Adrenal gland (tissue), 5 donors: ENCODE results near the gene COQ8B.

Source experiments
- POLR2A ChIP-seq, 2 donors: fragments of 450-650 bp; IDR thresholded peaks; one replicate each; pipeline ENCODE4 v1.6.1; 2017; ENCODE audit warnings: antibody characterized with exemption in 2 of 2, mild to moderate bottlenecking in 2 of 2, moderate library complexity in 1 of 2
- TF ChIP-seq, protein P1 (sequence below), 6 experiments: fragments of 450-650 bp in 4 of 6; fragments of 200-600 bp in 2 of 6; sonication (generic) in 1 of 6; IDR thresholded peaks; 1 replicate in 5 of 6; 2 replicates in 1 of 6; pipeline versions ENCODE4 v1.5.1 to v1.8.0; 2016 to 2021; ENCODE audit warnings: antibody characterized with exemption in 6 of 6, mild to moderate bottlenecking in 2 of 6, moderate library complexity in 1 of 6
- donor health status: DM: no; HTN: no; CAD: no.

DNA sequence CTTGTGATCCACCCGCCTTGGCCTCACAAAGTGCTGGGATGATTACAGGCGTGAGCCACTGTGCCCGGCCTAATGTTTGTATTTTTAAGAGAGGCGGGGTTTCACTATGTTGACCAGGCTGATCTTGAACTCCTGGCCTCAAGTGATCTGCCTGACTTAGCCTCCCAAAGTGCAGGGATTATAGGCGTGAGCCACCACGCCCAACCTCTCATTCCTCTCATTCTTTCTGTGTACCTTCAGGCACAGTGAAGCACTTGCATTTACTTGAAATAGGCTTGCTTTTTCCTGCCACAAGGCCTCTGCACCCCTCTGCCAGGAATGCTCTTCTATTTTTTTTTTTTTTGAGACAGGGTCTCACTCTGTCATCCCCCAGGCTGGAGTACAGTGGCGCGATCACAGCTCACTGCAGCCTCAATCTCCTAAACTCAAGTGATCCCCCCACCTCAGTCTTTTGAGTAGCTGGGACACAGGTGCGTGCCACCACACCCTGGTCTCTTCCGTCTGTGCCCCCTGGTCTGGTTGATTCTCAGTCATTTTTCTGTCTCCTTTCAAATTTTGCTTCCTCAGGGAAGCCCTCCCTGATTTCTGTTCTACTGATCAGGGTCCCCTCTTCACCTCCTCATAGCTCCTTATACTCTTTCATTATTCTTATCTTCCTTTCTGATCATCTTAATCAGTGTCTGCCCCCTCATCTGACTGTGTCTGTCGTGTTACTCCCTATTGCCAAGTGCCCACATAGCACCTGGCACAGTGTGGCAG is 18.5 kb upstream of the COQ8B start:
- TF ChIP-seq, protein P1, sequence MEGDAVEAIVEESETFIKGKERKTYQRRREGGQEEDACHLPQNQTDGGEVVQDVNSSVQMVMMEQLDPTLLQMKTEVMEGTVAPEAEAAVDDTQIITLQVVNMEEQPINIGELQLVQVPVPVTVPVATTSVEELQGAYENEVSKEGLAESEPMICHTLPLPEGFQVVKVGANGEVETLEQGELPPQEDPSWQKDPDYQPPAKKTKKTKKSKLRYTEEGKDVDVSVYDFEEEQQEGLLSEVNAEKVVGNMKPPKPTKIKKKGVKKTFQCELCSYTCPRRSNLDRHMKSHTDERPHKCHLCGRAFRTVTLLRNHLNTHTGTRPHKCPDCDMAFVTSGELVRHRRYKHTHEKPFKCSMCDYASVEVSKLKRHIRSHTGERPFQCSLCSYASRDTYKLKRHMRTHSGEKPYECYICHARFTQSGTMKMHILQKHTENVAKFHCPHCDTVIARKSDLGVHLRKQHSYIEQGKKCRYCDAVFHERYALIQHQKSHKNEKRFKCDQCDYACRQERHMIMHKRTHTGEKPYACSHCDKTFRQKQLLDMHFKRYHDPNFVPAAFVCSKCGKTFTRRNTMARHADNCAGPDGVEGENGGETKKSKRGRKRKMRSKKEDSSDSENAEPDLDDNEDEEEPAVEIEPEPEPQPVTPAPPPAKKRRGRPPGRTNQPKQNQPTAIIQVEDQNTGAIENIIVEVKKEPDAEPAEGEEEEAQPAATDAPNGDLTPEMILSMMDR (IDR thresholded peaks at IDR 0.05): no peak
- TF ChIP-seq POLR2A (IDR thresholded peaks at IDR 0.05): no peak
